GM12878 (cell line): ENCODE data around the gene SEC14L1. TPM values are rescaled to one million over a fixed set of nuclear protein-coding genes. Genes with fewer than 3 reads are reported as not detected.

Source experiments
- ATAC-seq: fragments of 200-7000 bp; cut with Tn5 transposase; 3 replicates; pipeline ENCODE4 v1.9.1; 2020; ENCODE audit warnings: mild to moderate bottlenecking, moderate library complexity
- BruUV-seq: library from RNA; stranded (reverse); fragments of 400-500 nt; replicated peaks from 2 replicates; lab custom pipeline; 2021; lab: Mats Ljungman, UMichigan
- CTCF ChIA-PET: fragments of 300-600 bp; sonication (Branson Sonifier 250); formaldehyde crosslinking; extraction: SDS; loops from one replicate; lab custom pipeline; 2021; ENCODE audit warnings: inconsistent platforms; lab: Yijun Ruan, JAX
- POLR2A ChIA-PET: fragments of 350-600 bp; formaldehyde crosslinking; extraction: SDS; loops from one replicate; lab custom pipeline; 2021; ENCODE audit warnings: inconsistent platforms; lab: Charles Lee
- RAD21 ChIA-PET: fragments of 300-600 bp; sonication (Branson Sonifier 250); formaldehyde crosslinking; loops from one replicate; lab custom pipeline; 2023; ENCODE audit warnings: antibody characterized with exemption; ENCODE audit not compliant: unreplicated experiment; lab: Charles Lee
- SMC1A ChIA-PET: fragments of 300-600 bp; sonication (Branson Sonifier 250); formaldehyde crosslinking; loops from one replicate; lab custom pipeline; 2023; ENCODE audit not compliant: unreplicated experiment, uncharacterized antibody; lab: Charles Lee
- DNase-seq: peaks from one replicate; pipeline ENCODE4 v3.0.0-alpha.2; 2011; ENCODE audit warnings: low read depth, low spot score
- FAIRE-seq: peaks from 3 replicates; lab custom pipeline; 2011; peaks lifted over from hg19 to GRCh38; lab: Jason Lieb, UNC
- H2AFZ ChIP-seq: 2 replicates; pipeline ENCODE4 v1.6.0; 2011; ENCODE audit warnings: low read depth, low read length, control low read depth; ENCODE audit not compliant: control insufficient read depth
- H3K27ac ChIP-seq: 2 replicates; pipeline ENCODE4 v1.5.1; 2011; ENCODE audit warnings: control low read depth; ENCODE audit not compliant: control insufficient read depth, insufficient read depth
- H3K27me3 ChIP-seq, 2 experiments: replicated peaks in 1 of 2; 2 replicates each; pipeline versions ENCODE4 v1.6.0 to v1.6.1; 2011; ENCODE audit warnings: low read length in 1 of 2; ENCODE audit not compliant: control insufficient read depth in 2 of 2, insufficient read depth in 2 of 2
- H3K36me3 ChIP-seq, 2 experiments: 2 replicates each; pipeline ENCODE4 v1.5.1; 2011; ENCODE audit warnings: low read length in 1 of 2; ENCODE audit not compliant: control insufficient read depth in 2 of 2, insufficient read depth in 2 of 2
- H3K4me1 ChIP-seq: 2 replicates; pipeline ENCODE4 v1.6.1; 2011; ENCODE audit warnings: mild to moderate bottlenecking, low read length, moderate library complexity, mixed read lengths; ENCODE audit not compliant: control insufficient read depth, insufficient read depth
- H3K4me2 ChIP-seq: 2 replicates; pipeline ENCODE4 v1.6.0; 2011; ENCODE audit warnings: control low read depth; ENCODE audit not compliant: control insufficient read depth, insufficient read depth
- H3K4me3 ChIP-seq: fragments of 200-600 bp; sonication (generic); 2 replicates; pipeline ENCODE4 v1.5.1; 2016
- H3K79me2 ChIP-seq: 2 replicates; pipeline ENCODE4 v1.6.0; 2011; ENCODE audit warnings: low read length; ENCODE audit not compliant: control insufficient read depth, insufficient read depth
- H3K9ac ChIP-seq: 2 replicates; pipeline ENCODE4 v1.8.0; 2011; ENCODE audit warnings: low read length, control low read depth, mixed read lengths; ENCODE audit not compliant: control insufficient read depth, insufficient read depth
- H3K9me3 ChIP-seq: replicated peaks from 3 replicates; pipeline ENCODE4 v1.5.1; 2011; ENCODE audit warnings: mild to moderate bottlenecking, low read length; ENCODE audit not compliant: control insufficient read depth, insufficient read depth
- H4K20me1 ChIP-seq: 2 replicates; pipeline ENCODE4 v1.6.0; 2011; ENCODE audit not compliant: control insufficient read depth, insufficient read depth
- EED ChIP-seq: sonication (generic); IDR thresholded peaks from 2 replicates; pipeline ENCODE4 v1.6.1; 2016; ENCODE audit warnings: antibody characterized with exemption, low read depth
- HCFC1 ChIP-seq: fragments of 150-350 bp; IDR thresholded peaks from 2 replicates; pipeline ENCODE4 v1.6.1; 2014; ENCODE audit warnings: low read length
- NKRF ChIP-seq: fragments of 450-650 bp; conservative IDR thresholded peaks from 2 replicates; pipeline ENCODE4 v1.6.1; 2017; ENCODE audit warnings: mild to moderate bottlenecking, moderate library complexity
- POLR2AphosphoS5 ChIP-seq: IDR thresholded peaks from 2 replicates; pipeline ENCODE4 v1.6.1; 2011; ENCODE audit warnings: mild to moderate bottlenecking, low read length, inconsistent platforms
- RB1 ChIP-seq: fragments of 450-650 bp; formaldehyde crosslinking; IDR thresholded peaks from 2 replicates; pipeline ENCODE4 v1.6.1; 2017; ENCODE audit warnings: mild to moderate bottlenecking, borderline replicate concordance
- SREBF1 ChIP-seq: IDR thresholded peaks from 2 replicates; pipeline ENCODE4 v1.6.1; 2012; ENCODE audit warnings: mild to moderate bottlenecking, low read length
- WGBS: methylation state at CpG from one replicate; pipeline ENCODE4 v1.1.6; 2016; ENCODE audit warnings: low lambda C conversion rate; ENCODE audit not compliant: insufficient replicate concordance, insufficient coverage; ENCODE audit errors: missing lambda C conversion rate; 5-methylcytosine and 5-hydroxymethylcytosine counted together
- in situ Hi-C: fragments of 300-500 bp; cut with MboI; formaldehyde crosslinking; loops from 9 replicates; pipeline ENCODE4 v1.14.3; 2018; ENCODE audit warnings: mixed read lengths
- intact Hi-C: fragments of 100-400 bp; cut with micrococcal nuclease; formaldehyde crosslinking; loops from one replicate; pipeline ENCODE4 v1.14.2; 2022; ENCODE audit not compliant: unreplicated experiment
- polyA plus RNA-seq, 11 experiments: library from polyadenylated mRNA; depleted of rRNA in 4 of 11; unstranded in 6 of 11; stranded (reverse) in 5 of 11; fragments of >200 nt; fragmentation: Nextera tagmentation in 4 of 11; fragmentation: Illumina TruSeq in 1 of 11; extraction: Ambion mirVana in 4 of 11; extraction: Trizol in 1 of 11; gene quantifications; 1 replicate in 1 of 11; 2 replicates in 10 of 11; pipeline versions ENCODE4 v1.2.1 to v1.2.3, GENCODE V29; 2011 to 2016; ENCODE audit warnings: inconsistent platforms in 2 of 11, missing spikeins in 2 of 11, low read depth in 1 of 11
- total RNA-seq, 4 experiments: library from RNA; depleted of rRNA in 3 of 4; stranded (reverse); fragments of >200 nt in 3 of 4; fragmentation: Illumina TruSeq in 1 of 4; extraction: Trizol in 1 of 4; gene quantifications; 2 replicates each; pipeline versions ENCODE4 v1.2.1 to v1.2.3, GENCODE V29; 2013 to 2021
- TF ChIP-seq, protein P1 (sequence below): fragments of 450-650 bp; IDR thresholded peaks from 2 replicates; pipeline ENCODE4 v1.6.1; 2016; ENCODE audit warnings: mild to moderate bottlenecking

SEC14L1 gene
- total and polyA plus RNA-seq, 10 of the 15 experiments (the other 5 are each of a cell fraction or from before 2014, with no cell fraction given): 6.3 to 66.1 (median 33.5) TPM

GRCh38 chr17:77208856-77209255, 68.1 kb downstream of the SEC14L1 start:
- CTCF ChIA-PET: interaction anchor here (0.7 kb wide), 1 partner anchor 116 kb away, joined by 3 read pairs; no protein-coding TSS in a partner anchor
- no TSS peak for BruUV-seq
- RAD21 ChIA-PET: no interaction called here

More at GRCh38 chr17:77208856-77209255, 68.1 kb downstream of the SEC14L1 start:
- H4K20me1 ChIP-seq: no peaks in the 10 kb centered on the region
- 96% methylated on average over 3 of the region's 3 CpGs for WGBS
- H3K4me3 ChIP-seq: no peak overlapping the region
- no peaks in the 10 kb centered on the region for H3K9me3 ChIP-seq
- H3K4me2 ChIP-seq: no peak overlapping the region
- ATAC-seq (no peak), DNase-seq (no peak), FAIRE-seq (no peak)
- ChIA-PET SMC1A (interaction anchor here (1.2 to 1.3 kb wide), 2 partner anchors 12 to 22 kb away, joined by 4 to 5 read pairs; no protein-coding TSS in a partner anchor), POLR2A (no interaction called here)
- H3K4me1 ChIP-seq: peaks cover 58% of the 10 kb centered on the region
- intact Hi-C loops: no loop called here
- H3K27ac ChIP-seq: no peak overlapping the region
- no peak overlapping the region for H3K9ac ChIP-seq
- peaks cover 3% of the 10 kb centered on the region; the same call in 1 of the 2 replicates for H3K79me2 ChIP-seq
- peaks cover 41 to 67% of the 10 kb centered on the region in 2 experiments for H3K36me3 ChIP-seq
- TF ChIP-seq HCFC1: no peak
- TF ChIP-seq EED: no peak
- TF ChIP-seq, protein P1, sequence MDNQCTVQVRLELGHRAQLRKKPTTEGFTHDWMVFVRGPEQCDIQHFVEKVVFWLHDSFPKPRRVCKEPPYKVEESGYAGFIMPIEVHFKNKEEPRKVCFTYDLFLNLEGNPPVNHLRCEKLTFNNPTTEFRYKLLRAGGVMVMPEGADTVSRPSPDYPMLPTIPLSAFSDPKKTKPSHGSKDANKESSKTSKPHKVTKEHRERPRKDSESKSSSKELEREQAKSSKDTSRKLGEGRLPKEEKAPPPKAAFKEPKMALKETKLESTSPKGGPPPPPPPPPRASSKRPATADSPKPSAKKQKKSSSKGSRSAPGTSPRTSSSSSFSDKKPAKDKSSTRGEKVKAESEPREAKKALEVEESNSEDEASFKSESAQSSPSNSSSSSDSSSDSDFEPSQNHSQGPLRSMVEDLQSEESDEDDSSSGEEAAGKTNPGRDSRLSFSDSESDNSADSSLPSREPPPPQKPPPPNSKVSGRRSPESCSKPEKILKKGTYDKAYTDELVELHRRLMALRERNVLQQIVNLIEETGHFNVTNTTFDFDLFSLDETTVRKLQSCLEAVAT: no peak
- no peak for TF ChIP-seq SREBF1
- TF ChIP-seq NKRF: no peak
- TF ChIP-seq RB1: no peak
- TF ChIP-seq POLR2AphosphoS5: no peak
- in situ Hi-C loops: no loop called here
- H3K27me3 ChIP-seq: no peaks in the 10 kb centered on the region
- no peak overlapping the region for H2AFZ ChIP-seq
